HPDE6-E6E7 (cell line): ENCODE data around the gene XPNPEP2.

ENCODE experiments used
- DNase-seq: peaks from one replicate; pipeline ENCODE4 v3.0.0; 2011; ENCODE audit warnings: missing footprints; ENCODE audit errors: extremely low spot score

XPNPEP2 gene

DNA sequence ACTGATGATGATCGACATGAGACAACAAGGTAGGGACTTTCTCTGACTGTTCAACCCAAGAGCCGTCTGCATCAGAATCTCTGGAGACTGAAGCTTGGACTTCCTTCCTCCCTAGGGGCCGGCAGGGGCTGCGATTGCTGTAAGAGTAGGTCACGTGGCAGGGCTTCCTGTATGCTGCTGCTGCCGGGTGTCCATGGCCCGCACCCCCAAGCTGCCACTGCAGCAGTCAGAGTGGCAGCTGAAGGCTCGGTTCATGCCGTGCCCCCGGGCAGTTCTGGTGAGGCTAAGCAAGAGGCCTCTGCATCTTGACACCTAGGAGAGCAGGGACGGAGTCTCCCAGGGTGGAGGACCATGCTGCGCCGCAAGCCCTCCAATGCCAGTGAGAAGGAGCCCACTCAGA, 41.0 kb downstream of the XPNPEP2 start, which contains the start of gene SASH3:
SASH3 (plus strand) TSS at position 203 of the 400 bp plus-strand sequence; CDS start at position 352, 149 bp downstream.
- no peak for DNase-seq

DNA sequence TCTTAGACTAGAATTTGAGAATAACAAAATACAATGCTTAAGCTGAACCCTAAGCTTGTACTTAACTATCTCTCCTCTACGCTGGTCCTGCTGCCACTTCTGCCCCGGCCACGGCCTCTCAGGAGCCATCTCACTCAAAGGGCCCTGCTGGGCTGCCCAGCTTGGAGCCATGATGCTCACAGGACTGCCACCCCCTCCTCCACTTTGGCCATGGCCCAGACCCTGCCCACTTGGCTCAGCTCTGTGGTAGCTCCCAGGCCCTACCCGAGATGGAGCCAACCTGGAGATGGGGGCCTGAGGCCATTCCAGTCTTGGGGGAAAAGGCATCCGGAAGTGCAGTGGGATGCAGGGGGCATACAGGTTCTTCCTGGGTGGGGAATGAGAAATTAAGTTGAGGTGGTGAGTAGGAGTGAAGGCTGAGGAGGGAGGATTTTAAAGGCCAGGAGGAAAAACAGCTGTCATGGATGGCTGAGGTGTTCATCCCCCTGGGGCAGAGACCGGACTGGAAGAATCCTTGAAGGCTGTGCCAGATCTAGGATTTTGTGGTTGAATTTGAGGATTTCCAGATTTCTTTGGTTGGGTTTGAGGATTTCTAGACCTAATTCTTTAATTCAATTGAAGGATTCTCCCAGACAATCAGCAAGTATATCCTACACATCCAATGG, 41.8 kb downstream of the XPNPEP2 start:
- DNase-seq: no peak

DNA sequence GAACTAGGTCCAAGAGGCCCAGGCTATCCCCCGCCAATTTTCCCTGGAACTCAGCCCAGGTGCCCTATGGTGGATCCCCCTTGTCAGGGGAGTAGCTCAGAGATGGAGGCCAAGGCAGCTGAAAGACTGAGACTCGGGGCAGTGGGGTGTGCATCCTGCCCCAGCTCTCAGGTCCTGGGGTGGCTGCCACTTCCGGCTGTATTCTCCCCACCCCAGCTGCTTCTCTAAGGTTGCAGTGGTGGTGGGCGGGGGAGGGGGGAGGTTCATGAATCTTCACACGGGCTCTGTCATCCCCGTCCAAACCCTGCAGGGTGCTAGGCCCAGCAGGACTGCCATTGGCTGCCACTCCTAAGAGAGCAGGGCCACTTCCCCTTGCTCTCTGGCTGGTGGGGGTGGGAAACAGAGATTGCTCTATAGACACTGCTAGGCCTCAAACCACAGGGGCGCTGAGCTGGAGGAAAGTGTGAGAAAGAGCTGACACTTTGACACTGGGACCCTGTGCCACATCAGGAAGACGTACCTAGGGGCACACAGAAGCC, 42.4 kb downstream of the XPNPEP2 start:
- DNase-seq: no peak

DNA sequence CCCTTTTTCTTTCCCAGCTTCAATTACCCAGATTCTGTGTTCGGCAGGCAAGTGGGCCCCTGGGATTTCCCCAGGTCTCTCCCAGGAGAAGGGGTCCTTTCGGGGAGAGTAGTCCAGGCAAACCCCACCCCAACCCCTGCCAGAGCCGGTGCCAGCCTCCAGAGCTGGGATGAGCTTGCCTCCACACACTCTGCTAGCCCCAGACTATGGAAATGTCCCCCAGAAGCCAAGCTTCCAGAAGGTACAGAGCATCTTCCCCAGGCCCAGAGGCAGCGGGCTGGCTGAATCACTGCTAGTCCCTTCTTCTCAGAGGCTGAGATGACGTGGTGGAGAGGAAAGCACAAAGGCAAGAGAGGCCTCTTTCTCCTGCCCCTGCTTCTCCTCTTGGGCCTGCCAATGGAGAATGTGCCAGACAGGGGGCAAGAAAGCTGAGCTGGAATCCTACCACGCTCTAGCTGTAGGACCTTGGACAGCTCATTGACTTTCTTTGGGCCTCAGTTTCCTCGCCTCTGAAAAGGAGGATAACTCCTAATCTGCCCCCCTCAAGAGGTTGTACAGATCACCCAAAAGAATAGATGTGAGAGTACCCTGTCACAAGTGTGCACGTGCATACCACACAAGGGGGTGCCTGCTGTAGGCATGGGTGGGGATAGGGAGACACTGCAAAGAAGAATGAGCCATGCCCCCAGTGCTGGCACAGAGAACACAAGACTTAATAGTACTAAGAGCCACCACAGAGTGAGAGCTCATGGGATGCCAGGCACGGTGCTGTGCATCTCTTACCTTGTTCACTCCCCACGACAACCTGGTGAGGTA, 43.1 kb downstream of the XPNPEP2 start:
- DNase-seq: no peak

DNA sequence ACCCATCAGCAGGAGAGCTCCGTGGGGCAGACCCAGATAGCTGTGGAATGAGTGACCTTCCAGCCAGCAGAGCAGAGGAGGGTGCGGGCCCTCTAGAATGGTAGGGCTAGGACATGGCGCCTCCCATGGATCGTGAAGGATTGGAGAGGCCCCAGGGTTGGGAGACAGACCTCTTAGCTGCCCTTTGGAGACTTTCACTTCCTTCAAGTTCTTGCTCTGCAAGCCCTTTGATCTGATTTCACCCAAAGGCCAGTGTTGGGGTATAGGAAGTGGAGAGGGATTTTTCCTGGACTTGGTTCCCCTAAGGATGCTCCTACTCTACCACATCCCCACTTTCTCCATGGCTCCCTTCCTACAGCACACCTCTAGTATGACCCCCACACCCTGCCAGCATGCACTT, 43.9 kb downstream of the XPNPEP2 start:
- no peak for DNase-seq

GRCh38 chrX:129783291-129783713, 44.5 kb downstream of the XPNPEP2 start:
- DNase-seq: no peak

GRCh38 chrX:129784371-129784770, 45.6 kb downstream of the XPNPEP2 start:
- DNase-seq: no peak

GRCh38 chrX:129785160-129785947, 46.6 kb downstream of the XPNPEP2 start:
- no peak for DNase-seq

- DNase-seq: no peak
Observed at GRCh38 chrX:129786210-129786651, 47.5 kb downstream of the XPNPEP2 start.

DNA sequence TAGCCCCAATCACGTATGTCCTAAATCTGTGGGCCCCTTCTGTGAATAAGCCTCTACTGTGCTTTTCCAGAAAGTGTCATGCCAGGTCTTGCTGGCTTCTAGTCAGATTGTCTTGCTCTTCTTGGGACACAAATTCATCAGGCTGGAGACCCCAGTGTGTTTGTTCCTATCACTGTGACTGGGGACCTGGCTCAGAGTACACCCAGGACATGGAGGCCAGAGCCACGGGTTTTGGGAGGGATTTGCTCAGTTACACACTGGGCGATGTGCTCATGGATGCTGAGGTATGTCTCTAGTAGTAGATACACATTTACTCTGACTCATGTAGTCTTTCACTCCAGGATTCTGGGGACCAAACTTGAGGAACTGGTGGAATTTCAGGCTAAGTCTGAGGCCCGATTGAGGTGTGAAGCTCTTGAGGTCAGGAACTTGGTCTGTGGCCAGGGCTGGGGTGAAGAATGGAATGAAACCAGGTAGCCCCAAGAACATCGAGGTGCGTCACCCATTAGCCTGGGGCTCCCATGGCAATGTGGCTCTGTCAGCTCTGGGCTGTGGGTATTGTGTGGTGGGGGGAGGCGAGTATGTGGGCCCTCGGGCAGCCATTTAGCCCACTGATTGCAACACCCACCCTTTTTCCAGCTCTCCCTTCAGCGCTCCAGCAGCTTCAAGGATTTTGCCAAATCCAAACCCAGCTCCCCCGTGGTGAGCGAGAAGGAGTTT, 48.7 kb downstream of the XPNPEP2 start:
- DNase-seq: no peak

- DNase-seq: no peak
Observed at GRCh38 chrX:129788527-129788926, 49.7 kb downstream of the XPNPEP2 start.

GRCh38 chrX:129790146-129790545, 51.4 kb downstream of the XPNPEP2 start:
- DNase-seq: no peak

- no peak for DNase-seq
Observed at GRCh38 chrX:129790808-129791207, 52.0 kb downstream of the XPNPEP2 start.

DNA sequence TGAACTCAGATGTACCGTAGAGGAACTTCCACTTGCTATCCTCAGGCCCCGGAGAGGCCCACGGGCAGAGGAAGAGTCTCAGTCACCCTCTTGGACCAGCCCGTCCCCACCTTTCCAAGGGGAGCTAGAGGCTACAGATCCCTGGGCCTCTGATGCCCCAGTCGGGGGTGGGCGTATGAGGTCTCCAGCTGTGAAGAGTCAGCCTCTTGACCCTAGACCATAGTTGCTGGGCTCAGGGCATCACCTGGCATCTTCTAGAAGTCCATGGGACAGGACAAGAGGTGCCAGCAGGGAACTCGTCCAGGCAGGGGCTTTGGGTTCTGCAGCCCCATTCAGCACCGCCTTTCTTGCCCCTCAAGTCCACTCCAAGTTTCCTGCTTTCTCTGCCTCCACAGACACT, 52.6 kb downstream of the XPNPEP2 start:
- no peak for DNase-seq

- DNase-seq: no peak
Observed at GRCh38 chrX:129791961-129792570, 53.3 kb downstream of the XPNPEP2 start.

DNA sequence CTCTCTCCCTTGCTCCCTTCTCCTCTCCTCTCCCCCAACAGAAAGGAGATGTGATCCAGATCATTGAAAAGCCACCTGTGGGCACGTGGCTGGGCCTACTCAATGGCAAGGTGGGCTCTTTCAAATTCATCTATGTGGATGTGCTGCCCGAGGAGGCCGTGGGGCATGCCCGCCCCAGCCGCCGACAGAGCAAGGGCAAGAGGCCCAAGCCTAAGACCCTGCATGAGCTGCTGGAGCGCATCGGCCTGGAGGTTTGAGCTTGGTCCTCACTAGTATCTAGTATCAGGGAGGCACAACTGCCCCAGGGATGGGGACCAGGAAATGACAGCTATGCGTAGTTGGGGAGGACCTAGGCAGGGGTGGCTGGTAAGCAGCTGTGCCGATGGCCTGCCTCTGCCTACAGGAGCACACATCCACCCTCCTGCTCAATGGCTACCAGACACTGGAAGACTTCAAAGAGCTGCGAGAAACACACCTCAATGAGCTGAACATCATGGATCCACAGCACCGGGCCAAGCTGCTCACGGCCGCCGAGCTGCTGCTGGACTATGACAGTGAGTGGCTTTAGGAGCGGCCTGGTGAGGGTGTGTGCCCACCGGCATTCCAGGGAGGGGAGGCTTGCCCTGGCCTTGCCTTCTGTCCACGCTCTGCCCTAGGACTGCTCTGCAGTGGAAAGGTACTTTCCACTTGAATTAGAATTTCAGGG, 54.0 kb downstream of the XPNPEP2 start:
- DNase-seq: no peak

GRCh38 chrX:129793604-129794191, 54.9 kb downstream of the XPNPEP2 start:
- no peak for DNase-seq

DNA sequence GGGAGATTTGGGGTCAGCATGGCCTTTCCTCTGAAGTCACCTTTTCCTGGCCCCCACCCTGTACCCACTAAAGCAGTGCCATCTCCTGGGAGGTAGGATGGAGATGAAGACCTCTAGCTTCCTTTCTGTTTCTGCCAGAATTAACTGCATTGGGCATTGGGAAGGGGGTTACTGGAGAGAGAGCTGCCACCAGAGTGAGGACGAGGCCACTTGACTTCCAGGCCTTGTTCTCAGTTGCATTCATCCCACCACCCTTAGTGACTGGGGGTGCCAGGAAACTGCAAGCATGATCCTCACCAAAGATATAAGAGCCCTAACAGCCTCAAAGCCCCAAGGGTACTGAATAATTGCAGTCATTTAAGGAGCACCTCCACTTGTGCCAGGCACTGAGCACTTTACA, 56.8 kb downstream of the XPNPEP2 start:
- DNase-seq: no peak

DNA sequence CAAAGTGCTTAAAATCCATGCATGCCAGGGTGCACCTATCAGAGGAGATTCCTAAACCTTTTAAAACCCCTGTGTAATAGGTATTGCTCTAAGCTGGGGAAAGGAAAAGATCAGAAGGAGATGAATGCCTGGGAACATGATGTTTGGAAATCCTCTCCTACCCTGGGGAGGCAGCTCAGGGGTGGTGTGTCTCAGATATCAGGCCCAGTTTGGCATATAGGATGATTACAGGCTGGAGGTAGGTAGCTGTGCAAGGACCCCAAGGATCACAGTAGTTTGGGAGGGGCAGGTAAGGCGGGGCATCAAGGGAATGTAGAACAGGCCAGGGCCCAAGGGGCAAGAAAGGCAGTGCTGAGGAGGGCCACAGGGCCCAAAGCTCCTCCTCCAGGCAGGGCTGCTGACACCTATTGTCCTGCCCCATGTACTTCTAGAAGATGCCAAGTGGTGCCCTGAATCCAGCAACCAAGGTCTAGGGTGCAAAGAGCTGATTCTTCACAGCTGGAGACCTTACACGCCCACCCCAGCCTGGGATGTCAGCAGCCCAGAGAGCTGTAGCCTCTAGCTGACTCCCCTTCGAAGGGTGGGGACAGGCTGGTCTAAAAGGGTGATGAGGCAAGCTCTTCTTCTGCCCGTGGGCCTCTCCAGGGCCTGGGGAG, 58.6 kb downstream of the XPNPEP2 start:
- DNase-seq: no peak
